GM23248 (cell line): ENCODE results near the gene AK9.
"Not testable (repeated sequence)": the region's sequence is repeated elsewhere in the genome, so short reads cannot be mapped to it uniquely, and the experiment has no call there.

ENCODE experiments used
- EZH2 ChIP-seq: fragments of 200-600 bp; sonication (generic); IDR thresholded peaks from 2 replicates; pipeline ENCODE4 v1.6.1; 2018; ENCODE audit warnings: antibody characterized with exemption, mild to moderate bottlenecking; ENCODE audit not compliant: insufficient read depth, poor library complexity, severe bottlenecking
- EZH2phosphoT487 ChIP-seq: fragments of 200-600 bp; sonication (generic); IDR thresholded peaks from 2 replicates; pipeline ENCODE4 v1.6.1; 2018; ENCODE audit warnings: antibody characterized with exemption, moderate library complexity, mild to moderate bottlenecking, low read depth; ENCODE audit not compliant: insufficient read depth

- TF ChIP-seq EZH2, EZH2phosphoT487: not testable (repeated sequence)
Measured at GRCh38 chr6:109569901-109570300, 121.1 kb downstream of the AK9 start.
